Mesothelial cell of epicardium (in vitro differentiated cells): ENCODE results near the gene USP12. TPM values are rescaled to one million over a fixed set of nuclear protein-coding genes. Genes with fewer than 3 reads are reported as not detected.

Source experiments
- DNase-seq, 2 experiments: peaks; one replicate each; pipeline ENCODE4 v3.0.0; 2021; ENCODE audit warnings: low spot score in 2 of 2; ENCODE audit not compliant: unreplicated experiment in 2 of 2
- H3K27ac Mint-ChIP-seq: 2 replicates; pipeline ENCODE4 v1.8.0; 2021; ENCODE audit warnings: mixed read lengths
- H3K27me3 Mint-ChIP-seq: 2 replicates; pipeline ENCODE4 v1.8.0; 2021; ENCODE audit warnings: low read depth, mixed read lengths
- H3K36me3 Mint-ChIP-seq: 2 replicates; pipeline ENCODE4 v1.8.0; 2021; ENCODE audit warnings: mixed read lengths
- H3K4me1 Mint-ChIP-seq: 2 replicates; pipeline ENCODE4 v1.8.0; 2021; ENCODE audit warnings: mixed read lengths
- H3K4me3 Mint-ChIP-seq: 2 replicates; pipeline ENCODE4 v1.8.0; 2021; ENCODE audit warnings: mild to moderate bottlenecking, moderate library complexity, mixed read lengths
- H3K9me3 Mint-ChIP-seq: 2 replicates; pipeline ENCODE4 v1.8.0; 2021; ENCODE audit warnings: mixed read lengths
- total RNA-seq: library from RNA; stranded (reverse); gene quantifications from 3 replicates; pipeline ENCODE4 v1.2.1, GENCODE V29; 2021
- TF ChIP-seq, protein P1 (sequence below): fragments of 200-600 bp; sonication (generic); IDR thresholded peaks from one replicate; pipeline ENCODE4 v1.5.0; 2021; ENCODE audit warnings: antibody characterized with exemption; ENCODE audit not compliant: unreplicated experiment

USP12 gene
- total RNA-seq, 1 donor from 2014 or later = 22.3 TPM

DNA sequence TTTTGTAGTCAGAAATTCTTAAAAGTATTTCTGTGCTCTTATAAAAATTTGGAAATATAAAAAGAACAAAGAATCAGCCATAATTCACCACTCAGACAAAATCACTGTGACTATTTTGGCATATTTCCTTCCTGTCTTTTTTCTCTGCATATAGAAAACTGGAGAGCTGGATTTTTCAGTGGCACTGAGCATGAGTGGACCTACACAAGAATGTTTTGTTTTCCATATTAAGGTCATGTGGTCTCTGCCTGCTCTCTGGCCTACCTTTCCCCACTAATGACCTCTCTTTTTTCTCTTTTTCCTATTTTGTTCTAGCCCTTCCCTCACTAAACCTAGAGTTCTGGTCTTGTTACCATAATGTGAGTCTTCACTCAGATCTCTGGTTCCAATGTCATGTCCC lies 17.6 kb upstream of the USP12 start:
- DNase-seq = no peak
- TF ChIP-seq, protein P1, sequence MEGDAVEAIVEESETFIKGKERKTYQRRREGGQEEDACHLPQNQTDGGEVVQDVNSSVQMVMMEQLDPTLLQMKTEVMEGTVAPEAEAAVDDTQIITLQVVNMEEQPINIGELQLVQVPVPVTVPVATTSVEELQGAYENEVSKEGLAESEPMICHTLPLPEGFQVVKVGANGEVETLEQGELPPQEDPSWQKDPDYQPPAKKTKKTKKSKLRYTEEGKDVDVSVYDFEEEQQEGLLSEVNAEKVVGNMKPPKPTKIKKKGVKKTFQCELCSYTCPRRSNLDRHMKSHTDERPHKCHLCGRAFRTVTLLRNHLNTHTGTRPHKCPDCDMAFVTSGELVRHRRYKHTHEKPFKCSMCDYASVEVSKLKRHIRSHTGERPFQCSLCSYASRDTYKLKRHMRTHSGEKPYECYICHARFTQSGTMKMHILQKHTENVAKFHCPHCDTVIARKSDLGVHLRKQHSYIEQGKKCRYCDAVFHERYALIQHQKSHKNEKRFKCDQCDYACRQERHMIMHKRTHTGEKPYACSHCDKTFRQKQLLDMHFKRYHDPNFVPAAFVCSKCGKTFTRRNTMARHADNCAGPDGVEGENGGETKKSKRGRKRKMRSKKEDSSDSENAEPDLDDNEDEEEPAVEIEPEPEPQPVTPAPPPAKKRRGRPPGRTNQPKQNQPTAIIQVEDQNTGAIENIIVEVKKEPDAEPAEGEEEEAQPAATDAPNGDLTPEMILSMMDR = no peak
- Mint-ChIP-seq H3K36me3 (no peaks in the 10 kb centered on the region), H3K27ac (no peak overlapping the region), H3K4me1 (no peaks in the 10 kb centered on the region), H3K4me3 (no peak overlapping the region), H3K27me3 (no peaks in the 10 kb centered on the region), H3K9me3 (no peaks in the 10 kb centered on the region)

DNA sequence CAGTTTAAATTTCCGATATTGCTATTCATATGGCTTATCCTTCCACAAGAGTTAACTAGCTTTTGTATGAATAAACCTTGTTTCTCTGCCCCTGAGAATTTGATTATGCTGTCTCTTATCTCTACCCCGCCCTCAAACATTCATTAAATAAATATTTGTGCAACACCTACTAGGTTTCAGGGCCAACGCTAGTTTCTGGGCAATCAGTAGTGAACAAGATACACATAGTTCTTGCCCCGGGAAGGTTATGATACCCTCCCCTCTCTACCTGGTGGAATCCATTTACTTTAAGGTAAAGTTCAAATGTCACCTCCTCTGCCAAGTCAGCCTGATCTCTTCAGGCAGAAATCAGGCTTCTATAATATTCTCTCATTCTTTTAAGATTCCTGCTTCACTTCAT lies 16.6 kb upstream of the USP12 start:
- DNase-seq = no peak
- Mint-ChIP-seq H3K27me3 (no peaks in the 10 kb centered on the region), H3K4me1 (no peaks in the 10 kb centered on the region), H3K27ac (no peak overlapping the region), H3K36me3 (no peaks in the 10 kb centered on the region), H3K4me3 (no peak overlapping the region), H3K9me3 (no peaks in the 10 kb centered on the region)
- TF ChIP-seq, protein P1 = no peak

DNA sequence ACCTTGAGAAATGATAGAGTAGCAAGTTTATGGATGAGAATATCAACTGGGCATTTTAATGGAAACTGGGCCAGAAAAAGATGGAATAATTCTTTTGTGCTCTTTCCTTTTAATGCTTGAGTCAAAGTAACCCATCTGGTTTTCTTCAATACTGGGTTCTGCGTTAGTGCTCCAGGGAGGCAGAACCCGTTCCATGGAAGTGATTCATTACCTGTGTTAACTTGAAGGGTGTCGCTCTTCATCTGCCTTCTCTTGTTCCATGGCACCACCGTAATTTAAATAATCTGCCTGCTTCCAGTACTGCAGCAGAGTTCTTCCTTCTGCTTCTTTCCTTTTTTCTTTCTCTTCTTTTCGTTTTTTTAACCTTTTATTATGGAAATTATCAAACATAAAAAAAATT lies 14.7 kb upstream of the USP12 start:
- Mint-ChIP-seq H3K4me1 (peaks cover 2% of the 10 kb centered on the region), H3K27me3 (no peaks in the 10 kb centered on the region), H3K9me3 (no peaks in the 10 kb centered on the region), H3K4me3 (no peak overlapping the region), H3K36me3 (no peaks in the 10 kb centered on the region), H3K27ac (no peak overlapping the region)
- TF ChIP-seq, protein P1 = no peak
- DNase-seq = no peak

DNA sequence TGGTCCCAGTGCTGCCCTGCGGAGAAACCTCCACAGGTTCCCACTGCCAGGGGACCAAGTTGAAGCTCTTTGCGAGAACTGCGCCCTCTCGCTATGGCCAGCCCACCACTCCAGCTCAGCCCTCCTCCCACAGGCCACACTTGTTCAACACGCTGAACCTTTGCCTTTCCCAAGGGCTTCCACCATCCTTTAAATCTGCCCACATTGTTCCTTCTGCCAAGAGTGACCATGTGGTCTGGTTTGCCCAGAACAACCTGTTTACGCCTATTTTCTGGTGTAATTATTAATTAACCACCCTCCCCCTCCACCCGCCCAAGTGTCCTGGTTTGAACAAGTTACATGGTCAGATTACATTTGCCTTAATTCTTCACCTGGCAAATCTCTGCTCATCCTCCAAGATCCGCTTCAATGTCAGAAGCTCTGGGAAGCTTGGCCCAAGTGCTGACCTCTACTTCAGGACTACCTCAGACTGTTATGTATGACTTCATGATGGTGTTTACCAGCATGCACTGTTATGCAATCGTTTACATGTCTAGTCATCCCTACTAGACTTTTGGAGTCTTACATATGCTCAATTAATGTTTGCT lies 12.0 kb upstream of the USP12 start:
- Mint-ChIP-seq H3K9me3 (no peaks in the 10 kb centered on the region), H3K4me1 (peaks cover 2% of the 10 kb centered on the region), H3K4me3 (no peak overlapping the region), H3K36me3 (no peaks in the 10 kb centered on the region), H3K27ac (no peak overlapping the region), H3K27me3 (no peaks in the 10 kb centered on the region)
- DNase-seq = no peak
- TF ChIP-seq, protein P1 = no peak

DNA sequence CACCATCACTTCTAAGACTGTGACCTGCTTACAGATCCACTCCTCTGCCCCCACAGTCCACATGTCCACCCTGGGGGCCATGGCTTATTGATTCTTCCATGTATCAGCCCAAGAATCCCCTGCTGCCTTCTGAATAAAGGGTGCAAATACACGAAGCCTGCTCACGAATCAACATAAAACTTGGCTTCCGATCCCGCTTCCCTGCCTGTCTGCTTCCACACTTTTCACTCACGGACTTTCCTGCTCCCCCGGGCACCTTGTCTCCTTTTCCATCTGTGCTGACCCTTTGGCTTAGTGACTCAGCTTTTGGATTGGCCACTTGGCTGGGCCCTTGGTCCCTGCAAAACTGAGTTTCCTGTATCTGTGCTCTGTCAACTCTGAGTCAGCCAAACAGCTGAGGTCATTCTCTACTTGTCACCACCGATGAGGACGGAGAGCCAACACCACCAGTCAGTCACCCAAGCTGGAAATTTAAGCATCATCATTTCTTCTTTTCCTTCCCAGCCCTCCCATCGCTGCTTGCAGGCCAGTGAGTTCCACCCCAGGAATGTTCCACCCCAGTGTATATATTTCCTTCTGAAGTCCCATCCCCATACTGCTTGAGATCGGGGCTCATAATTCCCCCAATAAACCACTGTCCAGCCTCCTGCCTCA lies 11.4 kb upstream of the USP12 start:
- Mint-ChIP-seq H3K4me1 (peaks cover 2% of the 10 kb centered on the region), H3K36me3 (no peaks in the 10 kb centered on the region), H3K27me3 (no peaks in the 10 kb centered on the region), H3K27ac (no peak overlapping the region), H3K9me3 (no peaks in the 10 kb centered on the region), H3K4me3 (no peak overlapping the region)
- DNase-seq = no peak
- TF ChIP-seq, protein P1 = no peak
